ENCODE results near the gene PTPRR. TPM values are rescaled to one million over a fixed set of nuclear protein-coding genes. Genes with fewer than 3 reads are reported as not detected.

PTPRR gene
- total RNA-seq, 1 experiment from 2014 or later: 1.3 TPM

- intact Hi-C loops (cut with micrococcal nuclease; ENCODE audit: unreplicated experiment): no loop called here
- no peak for TF ChIP-seq CTCF (IDR thresholded peaks at IDR 0.05; ENCODE audit: insufficient read depth in 1 of 2, low read depth in 1 of 2, low read length in 1 of 2, severe bottlenecking in 1 of 2, unreplicated experiment in 1 of 2)
- no peaks in the 10 kb centered on the region for H3K36me3 ChIP-seq (ENCODE audit: control insufficient read depth, insufficient read depth, low read length)
- no peaks in the 10 kb centered on the region for H3K36me3 Mint-ChIP-seq (ENCODE audit: insufficient read depth, unreplicated experiment)
- no peaks in the 10 kb centered on the region for H3K4me1 ChIP-seq
- DNase-seq: no peak
- BruUV-seq (replicated peaks): no TSS peak
- no peaks in the 10 kb centered on the region for H3K9me3 ChIP-seq
- POLR2A ChIA-PET: no interaction called here
- no peak overlapping the region for H3K4me3 ChIP-seq (ENCODE audit: low read depth, low read length)
- CTCF ChIA-PET: no interaction called here
- no peaks in the 10 kb centered on the region for H3K27me3 Mint-ChIP-seq (ENCODE audit: insufficient read depth, unreplicated experiment)
- H3K9me3 Mint-ChIP-seq (ENCODE audit: unreplicated experiment): no peaks in the 10 kb centered on the region
- H3K27me3 ChIP-seq (replicated peaks; ENCODE audit: control insufficient read depth, insufficient read depth, low read length): no peaks in the 10 kb centered on the region
- H3K27ac Mint-ChIP-seq (ENCODE audit: unreplicated experiment): no peak overlapping the region
- H3K4me3 Mint-ChIP-seq (ENCODE audit: unreplicated experiment): no peak overlapping the region
- H3K4me1 Mint-ChIP-seq (ENCODE audit: low read depth, unreplicated experiment): no peaks in the 10 kb centered on the region
Measured at GRCh38 chr12:70927356-70927755, 6.8 kb upstream of the PTPRR start.

DNA sequence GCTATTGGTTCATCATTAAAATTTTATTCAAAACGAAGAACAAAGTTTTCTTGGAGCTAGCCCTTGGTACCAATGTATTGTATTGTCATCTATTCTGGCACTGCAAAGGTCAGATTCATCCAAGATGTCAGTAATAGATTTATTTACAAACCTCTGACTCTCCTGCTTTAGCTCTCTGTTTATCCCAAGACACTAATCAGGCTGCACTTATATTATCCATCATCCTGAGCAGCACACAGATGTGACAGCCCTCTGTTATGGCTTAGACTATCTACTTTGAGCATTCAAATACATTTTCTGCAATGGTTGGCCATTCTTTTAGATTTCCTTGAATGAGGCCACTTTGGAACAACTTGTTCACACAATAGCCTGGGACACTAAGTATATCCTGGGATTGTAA is 5.0 kb upstream of the PTPRR start:
- Mint-ChIP-seq H3K4me1 (ENCODE audit: low read depth, unreplicated experiment) (no peaks in the 10 kb centered on the region), H3K4me3 (ENCODE audit: unreplicated experiment) (no peak overlapping the region), H3K9me3 (ENCODE audit: unreplicated experiment) (no peaks in the 10 kb centered on the region), H3K36me3 (ENCODE audit: insufficient read depth, unreplicated experiment) (no peaks in the 10 kb centered on the region), H3K27ac (ENCODE audit: unreplicated experiment) (no peak overlapping the region), H3K27me3 (ENCODE audit: insufficient read depth, unreplicated experiment) (no peaks in the 10 kb centered on the region)
- no peak overlapping the region for H3K4me3 ChIP-seq (ENCODE audit: low read depth, low read length)
- no peaks in the 10 kb centered on the region for H3K36me3 ChIP-seq (ENCODE audit: control insufficient read depth, insufficient read depth, low read length)
- intact Hi-C loops (cut with micrococcal nuclease; ENCODE audit: unreplicated experiment): no loop called here
- ChIA-PET CTCF (no interaction called here), POLR2A (no interaction called here)
- BruUV-seq (replicated peaks): no TSS peak
- H3K4me1 ChIP-seq: no peaks in the 10 kb centered on the region
- no peak for DNase-seq
- TF ChIP-seq CTCF (IDR thresholded peaks at IDR 0.05; ENCODE audit: insufficient read depth in 1 of 2, low read depth in 1 of 2, low read length in 1 of 2, severe bottlenecking in 1 of 2, unreplicated experiment in 1 of 2): no peak
- H3K9me3 ChIP-seq: no peaks in the 10 kb centered on the region
- no peaks in the 10 kb centered on the region for H3K27me3 ChIP-seq (replicated peaks; ENCODE audit: control insufficient read depth, insufficient read depth, low read length)

- Mint-ChIP-seq H3K27ac (ENCODE audit: unreplicated experiment) (no peak overlapping the region), H3K9me3 (ENCODE audit: unreplicated experiment) (no peaks in the 10 kb centered on the region), H3K27me3 (ENCODE audit: insufficient read depth, unreplicated experiment) (peaks cover 3% of the 10 kb centered on the region), H3K36me3 (ENCODE audit: insufficient read depth, unreplicated experiment) (no peaks in the 10 kb centered on the region), H3K4me3 (ENCODE audit: unreplicated experiment) (no peak overlapping the region), H3K4me1 (ENCODE audit: low read depth, unreplicated experiment) (no peaks in the 10 kb centered on the region)
- no peak for DNase-seq
- H3K4me1 ChIP-seq: no peaks in the 10 kb centered on the region
- intact Hi-C loops (cut with micrococcal nuclease; ENCODE audit: unreplicated experiment): no loop called here
- POLR2A ChIA-PET: no interaction called here
- no peak overlapping the region for H3K4me3 ChIP-seq (ENCODE audit: low read depth, low read length)
- CTCF ChIA-PET: no interaction called here
- TF ChIP-seq CTCF (IDR thresholded peaks at IDR 0.05; ENCODE audit: insufficient read depth in 1 of 2, low read depth in 1 of 2, low read length in 1 of 2, severe bottlenecking in 1 of 2, unreplicated experiment in 1 of 2): no peak
- H3K36me3 ChIP-seq (ENCODE audit: control insufficient read depth, insufficient read depth, low read length): no peaks in the 10 kb centered on the region
- H3K27me3 ChIP-seq (replicated peaks; ENCODE audit: control insufficient read depth, insufficient read depth, low read length): no peaks in the 10 kb centered on the region; the same call in 1 of the 2 replicates
- no TSS peak for BruUV-seq (replicated peaks)
- H3K9me3 ChIP-seq: no peaks in the 10 kb centered on the region
Measured at GRCh38 chr12:70920891-70921290, 353 bp upstream of the PTPRR start.
